Measurements from ENCODE around the gene TMEM179.

Gene TMEM179

GRCh38 chr14:104563742-104564615 is 40.6 kb downstream of the TMEM179 start:
- H3K9me3 ChIP-seq (ENCODE audit: control insufficient read depth, low read length): no peaks in the 10 kb centered on the region
- DNase-seq: peak; percentile 38 to 52 (median 41)

DNA sequence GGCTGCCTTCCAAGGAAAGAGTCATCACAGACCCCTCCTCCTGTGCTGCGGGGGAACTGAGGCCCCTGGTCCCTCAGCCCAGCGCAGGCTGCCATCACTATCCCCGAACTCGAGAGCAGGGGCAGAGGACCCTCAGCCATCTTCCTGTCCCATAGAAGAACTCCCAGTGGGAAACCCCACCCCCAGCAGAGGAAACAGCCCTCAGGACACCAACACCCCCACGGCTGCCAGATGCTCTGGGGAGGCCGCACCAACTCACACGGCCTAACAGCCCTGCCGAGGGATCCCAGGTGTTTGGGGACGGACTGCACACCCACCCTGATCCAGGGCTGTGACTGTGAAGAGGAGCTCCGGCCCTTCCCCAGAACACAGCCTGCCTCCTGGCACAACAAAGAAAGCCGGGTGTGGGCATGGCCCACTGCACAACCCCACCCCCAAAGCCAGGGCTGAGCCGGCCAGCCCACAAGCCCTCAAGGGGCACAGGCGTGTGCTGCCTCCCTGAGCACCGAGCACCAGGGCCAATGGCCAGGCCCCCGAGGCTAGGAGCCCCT is 41.3 kb downstream of the TMEM179 start:
- DNase-seq: no peak
- Histone ChIP-seq H3K4me3 (ENCODE audit: insufficient read depth, low read depth, low read length, poor library complexity, severe bottlenecking) (no peak overlapping the region), H3K4me1 (ENCODE audit: control insufficient read depth, insufficient read depth, low read length, poor library complexity, severe bottlenecking) (peaks cover 5% of the 10 kb centered on the region), H3K27me3 (replicated peaks; ENCODE audit: control insufficient read depth, insufficient read depth, low read length, poor library complexity, severe bottlenecking) (no peaks in the 10 kb centered on the region), H3K36me3 (ENCODE audit: control insufficient read depth, insufficient read depth, low read length) (no peaks in the 10 kb centered on the region), H3K27ac (ENCODE audit: insufficient read depth, low read length, poor library complexity, severe bottlenecking) (no peak overlapping the region), H3K9me3 (ENCODE audit: control insufficient read depth, low read length) (no peaks in the 10 kb centered on the region)

More at GRCh38 chr14:104563742-104564615, 40.6 kb downstream of the TMEM179 start:
- H3K27ac ChIP-seq (ENCODE audit: insufficient read depth, low read length, poor library complexity, severe bottlenecking): no peak overlapping the region
- no peaks in the 10 kb centered on the region for H3K27me3 ChIP-seq (replicated peaks; ENCODE audit: control insufficient read depth, insufficient read depth, low read length, poor library complexity, severe bottlenecking)
- no peaks in the 10 kb centered on the region for H3K36me3 ChIP-seq (ENCODE audit: control insufficient read depth, insufficient read depth, low read length)
- no peak overlapping the region for H3K4me3 ChIP-seq (ENCODE audit: insufficient read depth, low read depth, low read length, poor library complexity, severe bottlenecking)
- H3K4me1 ChIP-seq (ENCODE audit: control insufficient read depth, insufficient read depth, low read length, poor library complexity, severe bottlenecking): peaks cover 5% of the 10 kb centered on the region

DNA sequence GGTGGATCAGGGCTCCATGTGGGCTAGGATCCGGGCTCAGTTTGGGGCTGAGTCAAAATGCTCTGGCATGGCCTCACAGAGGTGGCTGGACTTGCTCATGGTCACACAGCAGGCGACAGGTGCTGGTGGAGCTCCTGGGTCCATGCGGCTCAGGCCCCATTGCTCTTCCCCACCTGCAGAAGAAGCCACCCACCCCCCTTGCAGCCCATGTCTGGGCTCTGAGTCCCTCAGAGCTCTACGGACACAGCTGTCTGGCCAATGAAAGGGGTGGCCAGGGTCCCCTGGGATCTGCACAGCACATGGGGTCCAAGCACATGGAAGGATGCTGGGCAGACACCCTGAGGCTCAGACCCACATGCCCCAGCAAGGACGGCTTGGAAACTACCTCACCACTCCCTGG is 42.0 kb downstream of the TMEM179 start:
- no peaks in the 10 kb centered on the region for H3K27me3 ChIP-seq (replicated peaks; ENCODE audit: control insufficient read depth, insufficient read depth, low read length, poor library complexity, severe bottlenecking)
- H3K36me3 ChIP-seq (ENCODE audit: control insufficient read depth, insufficient read depth, low read length): no peaks in the 10 kb centered on the region
- H3K4me3 ChIP-seq (ENCODE audit: insufficient read depth, low read depth, low read length, poor library complexity, severe bottlenecking): no peak overlapping the region
- no peak overlapping the region for H3K27ac ChIP-seq (ENCODE audit: insufficient read depth, low read length, poor library complexity, severe bottlenecking)
- H3K4me1 ChIP-seq (ENCODE audit: control insufficient read depth, insufficient read depth, low read length, poor library complexity, severe bottlenecking): peaks cover 5% of the 10 kb centered on the region
- H3K9me3 ChIP-seq (ENCODE audit: control insufficient read depth, low read length): no peaks in the 10 kb centered on the region
- DNase-seq: no peak

DNA sequence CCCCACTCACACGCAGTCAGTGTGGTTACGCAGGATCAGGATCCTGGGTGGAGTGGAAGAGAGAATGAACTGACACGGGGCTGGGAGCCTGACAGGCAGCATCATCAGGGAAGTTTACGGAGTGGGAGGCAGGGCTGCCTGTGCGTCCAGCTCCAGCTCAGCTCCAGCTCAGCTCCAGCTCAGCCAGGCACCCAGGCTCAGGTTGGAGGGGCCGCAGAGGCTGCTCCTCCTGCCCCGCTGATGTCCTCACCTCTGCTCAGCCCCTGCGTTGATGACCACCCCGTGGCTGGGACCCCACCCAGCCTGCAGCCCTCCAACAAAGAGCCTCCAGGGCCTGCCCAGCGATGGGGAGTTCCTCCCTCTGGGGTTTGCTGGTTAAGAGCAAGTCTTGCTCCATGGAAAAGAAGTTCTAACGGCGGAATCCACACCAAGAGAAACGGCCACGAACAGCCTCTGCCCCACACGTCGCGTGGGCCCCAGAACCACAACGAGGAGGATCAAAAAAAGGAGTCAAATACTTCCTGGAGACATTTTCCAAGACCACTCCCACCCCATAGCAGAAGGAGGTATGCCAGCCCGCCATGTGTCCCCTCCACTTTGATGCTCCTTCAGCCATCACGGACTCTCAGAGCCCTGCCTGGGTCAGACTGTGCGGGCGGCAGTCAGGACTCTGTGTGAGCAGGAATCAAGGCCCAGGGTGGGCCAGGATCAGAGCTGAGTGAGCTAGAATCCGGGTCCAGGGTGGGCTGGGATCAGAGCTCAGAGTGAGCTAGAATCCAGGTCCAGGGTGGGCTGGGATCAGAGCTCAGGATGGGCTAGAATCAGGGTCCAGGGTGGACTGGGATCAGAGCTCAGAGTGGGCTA is 42.7 kb downstream of the TMEM179 start:
- Histone ChIP-seq H3K9me3 (ENCODE audit: control insufficient read depth, low read length) (no peaks in the 10 kb centered on the region), H3K36me3 (ENCODE audit: control insufficient read depth, insufficient read depth, low read length) (no peaks in the 10 kb centered on the region), H3K27ac (ENCODE audit: insufficient read depth, low read length, poor library complexity, severe bottlenecking) (no peak overlapping the region), H3K4me1 (ENCODE audit: control insufficient read depth, insufficient read depth, low read length, poor library complexity, severe bottlenecking) (peaks cover 5% of the 10 kb centered on the region), H3K27me3 (replicated peaks; ENCODE audit: control insufficient read depth, insufficient read depth, low read length, poor library complexity, severe bottlenecking) (no peaks in the 10 kb centered on the region), H3K4me3 (ENCODE audit: insufficient read depth, low read depth, low read length, poor library complexity, severe bottlenecking) (no peak overlapping the region)
- DNase-seq: no peak

- peaks cover 5% of the 10 kb centered on the region for H3K4me1 ChIP-seq (ENCODE audit: control insufficient read depth, insufficient read depth, low read length, poor library complexity, severe bottlenecking)
- no peak overlapping the region for H3K27ac ChIP-seq (ENCODE audit: insufficient read depth, low read length, poor library complexity, severe bottlenecking)
- no peaks in the 10 kb centered on the region for H3K36me3 ChIP-seq (ENCODE audit: control insufficient read depth, insufficient read depth, low read length)
- no peaks in the 10 kb centered on the region for H3K27me3 ChIP-seq (replicated peaks; ENCODE audit: control insufficient read depth, insufficient read depth, low read length, poor library complexity, severe bottlenecking)
- H3K4me3 ChIP-seq (ENCODE audit: insufficient read depth, low read depth, low read length, poor library complexity, severe bottlenecking): no peak overlapping the region
- no peak for DNase-seq
- no peaks in the 10 kb centered on the region for H3K9me3 ChIP-seq (ENCODE audit: control insufficient read depth, low read length)
Measured at GRCh38 chr14:104561124-104561557, 43.4 kb downstream of the TMEM179 start.

- Histone ChIP-seq H3K27ac (ENCODE audit: insufficient read depth, low read length, poor library complexity, severe bottlenecking) (no peak overlapping the region), H3K4me1 (ENCODE audit: control insufficient read depth, insufficient read depth, low read length, poor library complexity, severe bottlenecking) (peaks cover 5% of the 10 kb centered on the region), H3K36me3 (ENCODE audit: control insufficient read depth, insufficient read depth, low read length) (no peaks in the 10 kb centered on the region), H3K4me3 (ENCODE audit: insufficient read depth, low read depth, low read length, poor library complexity, severe bottlenecking) (no peak overlapping the region), H3K9me3 (ENCODE audit: control insufficient read depth, low read length) (no peaks in the 10 kb centered on the region), H3K27me3 (replicated peaks; ENCODE audit: control insufficient read depth, insufficient read depth, low read length, poor library complexity, severe bottlenecking) (no peaks in the 10 kb centered on the region)
- DNase-seq: no peak
Measured at GRCh38 chr14:104560586-104560945, 44.0 kb downstream of the TMEM179 start.

- no peak overlapping the region for H3K27ac ChIP-seq (ENCODE audit: insufficient read depth, low read length, poor library complexity, severe bottlenecking)
- H3K4me1 ChIP-seq (ENCODE audit: control insufficient read depth, insufficient read depth, low read length, poor library complexity, severe bottlenecking): peaks cover 5% of the 10 kb centered on the region
- DNase-seq: no peak
- H3K4me3 ChIP-seq (ENCODE audit: insufficient read depth, low read depth, low read length, poor library complexity, severe bottlenecking): no peak overlapping the region
- H3K27me3 ChIP-seq (replicated peaks; ENCODE audit: control insufficient read depth, insufficient read depth, low read length, poor library complexity, severe bottlenecking): no peaks in the 10 kb centered on the region
- no peaks in the 10 kb centered on the region for H3K9me3 ChIP-seq (ENCODE audit: control insufficient read depth, low read length)
- H3K36me3 ChIP-seq (ENCODE audit: control insufficient read depth, insufficient read depth, low read length): no peaks in the 10 kb centered on the region
Measured at GRCh38 chr14:104559804-104560585, 44.6 kb downstream of the TMEM179 start.

DNA sequence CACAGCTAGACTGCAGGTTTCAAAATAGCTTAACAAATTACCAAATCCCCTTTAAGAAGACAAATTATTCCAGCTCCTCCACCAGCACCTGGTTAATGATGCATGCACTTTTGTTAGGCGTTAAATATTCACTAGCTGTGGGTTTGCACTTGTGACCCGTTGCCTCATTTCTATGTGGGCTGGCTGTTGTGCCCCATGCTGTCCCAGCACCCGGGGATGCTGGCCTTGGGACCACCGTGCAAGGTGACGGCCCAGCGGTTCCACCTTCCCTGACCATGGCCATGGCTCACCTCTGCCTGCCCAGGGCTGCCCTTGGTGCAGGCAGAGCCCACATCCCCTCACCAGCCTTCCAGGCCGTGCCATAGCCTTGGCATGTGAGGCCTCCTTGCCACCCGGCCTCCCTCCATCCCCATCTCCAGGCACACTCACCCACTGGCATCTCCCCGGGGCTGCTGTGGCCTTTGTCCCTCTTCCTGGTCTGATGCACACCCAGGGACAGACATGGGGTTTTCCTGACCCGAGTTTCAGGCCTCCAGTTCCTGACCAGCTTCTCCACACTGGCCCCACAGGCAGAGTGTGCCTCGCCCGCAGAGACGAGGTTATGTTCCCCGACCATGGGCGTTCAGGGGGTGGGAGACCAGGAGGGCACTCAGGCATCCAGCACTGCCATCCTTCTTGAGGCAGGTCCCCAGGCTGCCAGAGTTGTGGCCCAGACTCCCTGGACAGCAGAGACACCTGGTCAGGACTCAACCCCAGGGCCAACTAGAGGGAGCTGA is 45.4 kb downstream of the TMEM179 start:
- H3K4me3 ChIP-seq (ENCODE audit: insufficient read depth, low read depth, low read length, poor library complexity, severe bottlenecking): no peak overlapping the region
- no peak for DNase-seq
- no peak overlapping the region for H3K27ac ChIP-seq (ENCODE audit: insufficient read depth, low read length, poor library complexity, severe bottlenecking)
- no peaks in the 10 kb centered on the region for H3K27me3 ChIP-seq (replicated peaks; ENCODE audit: control insufficient read depth, insufficient read depth, low read length, poor library complexity, severe bottlenecking)
- H3K4me1 ChIP-seq (ENCODE audit: control insufficient read depth, insufficient read depth, low read length, poor library complexity, severe bottlenecking): peaks cover 5% of the 10 kb centered on the region
- no peaks in the 10 kb centered on the region for H3K9me3 ChIP-seq (ENCODE audit: control insufficient read depth, low read length)
- no peaks in the 10 kb centered on the region for H3K36me3 ChIP-seq (ENCODE audit: control insufficient read depth, insufficient read depth, low read length)
